K562 (cell line): ENCODE results near the gene GBX1. TPM values are rescaled to one million over a fixed set of nuclear protein-coding genes. Genes with fewer than 3 reads are reported as not detected.

Source experiments
- CAMTA2 ChIP-seq: fragments of 250-450 bp; sonication (Bioruptor Pico); conservative IDR thresholded peaks from 2 replicates; pipeline ENCODE4 v1.5.1; 2022
- CBX2 ChIP-seq: fragments of 200-600 bp; sonication (generic); IDR thresholded peaks from one replicate; pipeline ENCODE4 v1.6.1; 2012; ENCODE audit warnings: mild to moderate bottlenecking, low read length, inconsistent platforms; ENCODE audit not compliant: insufficient read depth, poor library complexity, severe bottlenecking
- CEBPZ ChIP-seq: fragments of 150-350 bp; IDR thresholded peaks from 2 replicates; pipeline ENCODE4 v1.6.1; 2014; ENCODE audit warnings: low read depth, mild to moderate bottlenecking, low read length, borderline replicate concordance
- DNMT1 ChIP-seq: fragments of 450-650 bp; IDR thresholded peaks from 2 replicates; pipeline ENCODE4 v1.6.1; 2016; ENCODE audit warnings: antibody characterized with exemption, mild to moderate bottlenecking
- ESRRA ChIP-seq: fragments of 450-650 bp; IDR thresholded peaks from 2 replicates; pipeline ENCODE4 v1.6.1; 2014; ENCODE audit warnings: low read depth, mild to moderate bottlenecking, moderate library complexity, borderline replicate concordance
- GATA2 ChIP-seq: sonication (generic); formaldehyde crosslinking; IDR thresholded peaks from 2 replicates; pipeline ENCODE4 v1.4.0; 2020; ENCODE audit warnings: mild to moderate bottlenecking, missing genetic modification reagents
- HDAC6 ChIP-seq: IDR thresholded peaks from 2 replicates; pipeline ENCODE4 v1.6.1; 2012; ENCODE audit warnings: low read depth, mild to moderate bottlenecking, control low read depth, inconsistent platforms, low read length, moderate library complexity
- HEY1 ChIP-seq: fragments of 250-450 bp; sonication (Bioruptor Pico); IDR thresholded peaks from 2 replicates; pipeline ENCODE4 v1.5.0; 2020; ENCODE audit warnings: mild to moderate bottlenecking, moderate library complexity, borderline replicate concordance
- MAFG ChIP-seq: fragments of 450-650 bp; conservative IDR thresholded peaks from 2 replicates; pipeline ENCODE4 v1.6.1; 2016; ENCODE audit warnings: missing genetic modification characterization, missing compliant biosample characterization
- MBD1 ChIP-seq: fragments of 250-450 bp; sonication (Bioruptor Pico); IDR thresholded peaks from 2 replicates; pipeline ENCODE4 v1.8.0; 2022; ENCODE audit warnings: inconsistent platforms
- NFIX ChIP-seq: fragments of 250-450 bp; sonication (Bioruptor Pico); IDR thresholded peaks from 2 replicates; pipeline ENCODE4 v1.4.0; 2020; ENCODE audit warnings: low read depth, mild to moderate bottlenecking, moderate library complexity
- NR2C1 ChIP-seq, 2 experiments: fragments of 450-650 bp; IDR thresholded peaks; 2 replicates each; pipeline ENCODE4 v1.6.1; 2017; ENCODE audit warnings: mild to moderate bottlenecking in 2 of 2, antibody characterized with exemption in 1 of 2, inconsistent platforms in 1 of 2, missing compliant biosample characterization in 1 of 2, missing genetic modification characterization in 1 of 2
- PHTF2 ChIP-seq: fragments of 250-450 bp; sonication (Bioruptor Pico); IDR thresholded peaks from 2 replicates; pipeline ENCODE4 v1.5.0; 2021; ENCODE audit warnings: mild to moderate bottlenecking
- PTTG1 ChIP-seq: fragments of 450-650 bp; IDR thresholded peaks from 2 replicates; pipeline ENCODE4 v1.6.1; 2016; ENCODE audit warnings: low read depth, mild to moderate bottlenecking, missing genetic modification characterization, missing compliant biosample characterization
- SMARCB1 ChIP-seq: IDR thresholded peaks from 2 replicates; pipeline ENCODE4 v1.6.1; 2011; ENCODE audit warnings: improper control_type of control experiment, low read depth; ENCODE audit not compliant: insufficient read length
- TFAM ChIP-seq: fragments of 250-450 bp; sonication (Bioruptor Pico); conservative IDR thresholded peaks from 2 replicates; pipeline ENCODE4 v1.5.0; 2021; ENCODE audit warnings: mild to moderate bottlenecking, moderate library complexity
- ZFP36 ChIP-seq: fragments of 150-350 bp; IDR thresholded peaks from 2 replicates; pipeline ENCODE4 v1.6.1; 2018; ENCODE audit warnings: low read length, low read depth; ENCODE audit not compliant: partially characterized antibody
- ZMIZ1 ChIP-seq, 2 experiments: fragments of 150-350 bp in 1 of 2; IDR thresholded peaks; 2 replicates each; pipeline ENCODE4 v1.6.1; 2012 to 2016; ENCODE audit warnings: low read depth in 2 of 2, low read length in 2 of 2, mild to moderate bottlenecking in 1 of 2, moderate library complexity in 1 of 2
- ZNF76 ChIP-seq: fragments of 250-450 bp; sonication (Bioruptor Pico); IDR thresholded peaks from 2 replicates; pipeline ENCODE4 v1.4.0; 2020; ENCODE audit warnings: mild to moderate bottlenecking, moderate library complexity, borderline replicate concordance
- polyA plus RNA-seq, 8 experiments: library from polyadenylated mRNA; depleted of rRNA in 4 of 8; stranded (reverse) in 5 of 8; unstranded in 3 of 8; fragments of >200 nt; fragmentation: Nextera tagmentation in 2 of 8; fragmentation: Illumina TruSeq in 1 of 8; extraction: Ambion mirVana in 2 of 8; extraction: Trizol in 1 of 8; gene quantifications; 2 replicates each; pipeline versions ENCODE4 v1.2.1 to v1.2.3, GENCODE V29; 2011 to 2014; ENCODE audit warnings: inconsistent platforms in 1 of 8, missing spikeins in 1 of 8
- total RNA-seq, 7 experiments: library from RNA; depleted of rRNA in 6 of 7; stranded (reverse); fragments of >200 nt in 6 of 7; fragmentation: Illumina TruSeq in 2 of 7; extraction: Trizol in 2 of 7; gene quantifications; 2 replicates each; pipeline versions ENCODE4 v1.2.1 to v1.2.3, GENCODE V29; 2011 to 2021; ENCODE audit warnings: low replicate concordance in 1 of 7

The GBX1 gene
- total and polyA plus RNA-seq, 9 of the 15 experiments (the other 6 are each of a cell fraction or from before 2014, with no cell fraction given) = not detected

GRCh38 chr7:151172273-151173141 is 5.0 kb upstream of the GBX1 start (continued):
- TF ChIP-seq HDAC6 (no peak), TFAM (CRISPR knock-in tag) (no peak), CBX2 (no peak), PTTG1 (tag) (no peak), CEBPZ (no peak), MAFG (no peak), GATA2 (no peak), MBD1 (CRISPR knock-in tag) (peak; percentile 99), ZMIZ1 (IDR thresholded peaks at IDR 0.05; ENCODE audit: low read depth in 2 of 2, low read length in 2 of 2) (peak; percentile 62 to 68; a peak in 2 of 4 replicates), NR2C1 (IDR thresholded peaks at IDR 0.05) (no peak), NR2C1 (tag; IDR thresholded peaks at IDR 0.05) (no peak), ESRRA (peak; percentile 89; the same call in 1 of the 2 replicates), NFIX (CRISPR knock-in tag) (no peak), ZFP36 (peak; percentile 50), PHTF2 (CRISPR knock-in tag) (no peak), HEY1 (CRISPR knock-in tag) (no peak), SMARCB1 (no peak), CAMTA2 (no peak), ZNF76 (CRISPR knock-in tag) (no peak), DNMT1 (no peak)
